GM12878 (cell line): ENCODE measurements around the gene MICA. TPM values are rescaled to one million over a fixed set of nuclear protein-coding genes. Genes with fewer than 3 reads are reported as not detected.
A peak's percentile ranks its signal among the peaks of the same experiment; 100 is the strongest.

Experiments
- BRCA1 ChIP-seq: IDR thresholded peaks from 2 replicates; pipeline ENCODE4 v1.6.1; 2011; ENCODE audit warnings: low read depth, low read length, improper control_type of control experiment
- EED ChIP-seq: sonication (generic); IDR thresholded peaks from 2 replicates; pipeline ENCODE4 v1.6.1; 2016; ENCODE audit warnings: antibody characterized with exemption, low read depth
- SMAD1 ChIP-seq: fragments of 450-650 bp; IDR thresholded peaks from 2 replicates; pipeline ENCODE4 v1.6.1; 2018; ENCODE audit warnings: mild to moderate bottlenecking, low read depth; ENCODE audit not compliant: partially characterized antibody
- SRF ChIP-seq, 2 experiments: IDR thresholded peaks; 2 replicates each; pipeline ENCODE4 v1.6.1; 2011; ENCODE audit warnings: low read depth in 2 of 2, low read length in 2 of 2, mild to moderate bottlenecking in 1 of 2, moderate library complexity in 1 of 2
- ZNF622 ChIP-seq: fragments of 450-650 bp; IDR thresholded peaks from 2 replicates; pipeline ENCODE4 v1.6.1; 2017; ENCODE audit warnings: mild to moderate bottlenecking, inconsistent platforms
- polyA plus RNA-seq, 11 experiments: library from polyadenylated mRNA; depleted of rRNA in 4 of 11; unstranded in 6 of 11; stranded (reverse) in 5 of 11; fragments of >200 nt; fragmentation: Nextera tagmentation in 4 of 11; fragmentation: Illumina TruSeq in 1 of 11; extraction: Ambion mirVana in 4 of 11; extraction: Trizol in 1 of 11; gene quantifications; 1 replicate in 1 of 11; 2 replicates in 10 of 11; pipeline versions ENCODE4 v1.2.1 to v1.2.3, GENCODE V29; 2011 to 2016; ENCODE audit warnings: inconsistent platforms in 2 of 11, missing spikeins in 2 of 11, low read depth in 1 of 11
- total RNA-seq, 4 experiments: library from RNA; depleted of rRNA in 3 of 4; stranded (reverse); fragments of >200 nt in 3 of 4; fragmentation: Illumina TruSeq in 1 of 4; extraction: Trizol in 1 of 4; gene quantifications; 2 replicates each; pipeline versions ENCODE4 v1.2.1 to v1.2.3, GENCODE V29; 2013 to 2021
- TF ChIP-seq, protein P1 (sequence below): fragments of 150-350 bp; IDR thresholded peaks from 2 replicates; pipeline ENCODE4 v1.6.1; 2016; ENCODE audit warnings: low read depth, low read length
- TF ChIP-seq, protein P2 (sequence below): fragments of 450-650 bp; IDR thresholded peaks from 2 replicates; pipeline ENCODE4 v1.6.1; 2017; ENCODE audit warnings: borderline replicate concordance
- TF ChIP-seq, protein P3 (sequence below): fragments of 450-650 bp; conservative IDR thresholded peaks from 2 replicates; pipeline ENCODE4 v1.6.1; 2017; ENCODE audit warnings: mild to moderate bottlenecking, moderate library complexity
- TF ChIP-seq, protein P4 (sequence below): fragments of 450-650 bp; IDR thresholded peaks from 2 replicates; pipeline ENCODE4 v1.6.1; 2018; ENCODE audit warnings: borderline replicate concordance, mild to moderate bottlenecking; ENCODE audit not compliant: partially characterized antibody
- TF ChIP-seq, protein P5 (sequence below): fragments of 450-650 bp; formaldehyde crosslinking; IDR thresholded peaks from 2 replicates; pipeline ENCODE4 v1.5.0; 2022; ENCODE audit warnings: mild to moderate bottlenecking, missing genetic modification characterization
- TF ChIP-seq, protein P6 (sequence below): fragments of 450-650 bp; formaldehyde crosslinking; IDR thresholded peaks from 2 replicates; pipeline ENCODE4 v1.4.0; 2022; ENCODE audit warnings: mild to moderate bottlenecking, moderate library complexity

Gene MICA
- total and polyA plus RNA-seq, 10 of the 15 experiments (the other 5 are each of a cell fraction or from before 2014, with no cell fraction given) = 3.6 to 10.5 (median 6.9) TPM

DNA sequence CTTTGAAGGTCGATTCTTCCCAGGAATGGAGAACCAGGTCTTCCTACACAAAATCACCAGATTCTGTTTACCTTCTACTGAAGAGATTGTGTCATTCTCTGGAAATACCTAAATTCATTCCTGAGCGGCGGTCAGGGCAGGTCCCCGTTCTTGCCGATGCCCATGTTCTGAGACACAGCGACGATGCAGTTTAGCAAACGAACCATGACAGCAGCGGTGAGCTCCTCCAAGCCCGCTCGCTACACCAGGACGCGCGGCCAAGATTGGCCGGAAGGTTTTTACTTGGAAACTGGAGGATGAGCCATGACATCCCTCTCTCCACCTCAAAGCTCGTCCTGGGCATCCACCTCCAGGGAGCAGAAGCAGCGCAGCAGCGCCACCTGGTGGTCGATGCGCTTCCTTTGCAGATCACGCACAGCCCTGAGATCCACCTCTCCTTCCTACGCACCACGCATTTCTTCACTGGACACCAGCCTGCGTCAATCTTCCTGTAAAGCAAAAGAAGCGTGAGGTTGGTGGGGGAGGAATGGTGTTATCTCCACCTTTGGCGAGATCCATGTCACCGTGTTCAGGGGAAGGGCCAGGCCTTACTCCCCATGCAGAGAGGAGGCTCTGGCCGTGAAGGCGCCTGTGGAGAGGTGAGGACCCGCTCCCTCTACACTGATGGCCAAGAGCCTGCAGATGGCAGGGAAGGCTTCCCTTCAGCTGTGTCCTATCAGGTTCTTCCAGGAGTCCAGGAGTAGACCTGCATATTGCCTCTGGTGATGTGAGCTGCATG lies 36.5 kb upstream of the MICA start (continued):
- TF ChIP-seq, protein P1, sequence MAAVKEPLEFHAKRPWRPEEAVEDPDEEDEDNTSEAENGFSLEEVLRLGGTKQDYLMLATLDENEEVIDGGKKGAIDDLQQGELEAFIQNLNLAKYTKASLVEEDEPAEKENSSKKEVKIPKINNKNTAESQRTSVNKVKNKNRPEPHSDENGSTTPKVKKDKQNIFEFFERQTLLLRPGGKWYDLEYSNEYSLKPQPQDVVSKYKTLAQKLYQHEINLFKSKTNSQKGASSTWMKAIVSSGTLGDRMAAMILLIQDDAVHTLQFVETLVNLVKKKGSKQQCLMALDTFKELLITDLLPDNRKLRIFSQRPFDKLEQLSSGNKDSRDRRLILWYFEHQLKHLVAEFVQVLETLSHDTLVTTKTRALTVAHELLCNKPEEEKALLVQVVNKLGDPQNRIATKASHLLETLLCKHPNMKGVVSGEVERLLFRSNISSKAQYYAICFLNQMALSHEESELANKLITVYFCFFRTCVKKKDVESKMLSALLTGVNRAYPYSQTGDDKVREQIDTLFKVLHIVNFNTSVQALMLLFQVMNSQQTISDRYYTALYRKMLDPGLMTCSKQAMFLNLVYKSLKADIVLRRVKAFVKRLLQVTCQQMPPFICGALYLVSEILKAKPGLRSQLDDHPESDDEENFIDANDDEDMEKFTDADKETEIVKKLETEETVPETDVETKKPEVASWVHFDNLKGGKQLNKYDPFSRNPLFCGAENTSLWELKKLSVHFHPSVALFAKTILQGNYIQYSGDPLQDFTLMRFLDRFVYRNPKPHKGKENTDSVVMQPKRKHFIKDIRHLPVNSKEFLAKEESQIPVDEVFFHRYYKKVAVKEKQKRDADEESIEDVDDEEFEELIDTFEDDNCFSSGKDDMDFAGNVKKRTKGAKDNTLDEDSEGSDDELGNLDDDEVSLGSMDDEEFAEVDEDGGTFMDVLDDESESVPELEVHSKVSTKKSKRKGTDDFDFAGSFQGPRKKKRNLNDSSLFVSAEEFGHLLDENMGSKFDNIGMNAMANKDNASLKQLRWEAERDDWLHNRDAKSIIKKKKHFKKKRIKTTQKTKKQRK = no peak
- TF ChIP-seq SMAD1 (no peak), EED (peak; percentile 78), ZNF622 (no peak), BRCA1 (no peak), SRF (IDR thresholded peaks at IDR 0.05; ENCODE audit: low read depth in 2 of 2, low read length in 2 of 2) (no peak)
- TF ChIP-seq, protein P2, sequence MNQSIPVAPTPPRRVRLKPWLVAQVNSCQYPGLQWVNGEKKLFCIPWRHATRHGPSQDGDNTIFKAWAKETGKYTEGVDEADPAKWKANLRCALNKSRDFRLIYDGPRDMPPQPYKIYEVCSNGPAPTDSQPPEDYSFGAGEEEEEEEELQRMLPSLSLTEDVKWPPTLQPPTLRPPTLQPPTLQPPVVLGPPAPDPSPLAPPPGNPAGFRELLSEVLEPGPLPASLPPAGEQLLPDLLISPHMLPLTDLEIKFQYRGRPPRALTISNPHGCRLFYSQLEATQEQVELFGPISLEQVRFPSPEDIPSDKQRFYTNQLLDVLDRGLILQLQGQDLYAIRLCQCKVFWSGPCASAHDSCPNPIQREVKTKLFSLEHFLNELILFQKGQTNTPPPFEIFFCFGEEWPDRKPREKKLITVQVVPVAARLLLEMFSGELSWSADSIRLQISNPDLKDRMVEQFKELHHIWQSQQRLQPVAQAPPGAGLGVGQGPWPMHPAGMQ = no peak
- TF ChIP-seq, protein P3, sequence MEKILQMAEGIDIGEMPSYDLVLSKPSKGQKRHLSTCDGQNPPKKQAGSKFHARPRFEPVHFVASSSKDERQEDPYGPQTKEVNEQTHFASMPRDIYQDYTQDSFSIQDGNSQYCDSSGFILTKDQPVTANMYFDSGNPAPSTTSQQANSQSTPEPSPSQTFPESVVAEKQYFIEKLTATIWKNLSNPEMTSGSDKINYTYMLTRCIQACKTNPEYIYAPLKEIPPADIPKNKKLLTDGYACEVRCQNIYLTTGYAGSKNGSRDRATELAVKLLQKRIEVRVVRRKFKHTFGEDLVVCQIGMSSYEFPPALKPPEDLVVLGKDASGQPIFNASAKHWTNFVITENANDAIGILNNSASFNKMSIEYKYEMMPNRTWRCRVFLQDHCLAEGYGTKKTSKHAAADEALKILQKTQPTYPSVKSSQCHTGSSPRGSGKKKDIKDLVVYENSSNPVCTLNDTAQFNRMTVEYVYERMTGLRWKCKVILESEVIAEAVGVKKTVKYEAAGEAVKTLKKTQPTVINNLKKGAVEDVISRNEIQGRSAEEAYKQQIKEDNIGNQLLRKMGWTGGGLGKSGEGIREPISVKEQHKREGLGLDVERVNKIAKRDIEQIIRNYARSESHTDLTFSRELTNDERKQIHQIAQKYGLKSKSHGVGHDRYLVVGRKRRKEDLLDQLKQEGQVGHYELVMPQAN = no peak
- TF ChIP-seq, protein P4, sequence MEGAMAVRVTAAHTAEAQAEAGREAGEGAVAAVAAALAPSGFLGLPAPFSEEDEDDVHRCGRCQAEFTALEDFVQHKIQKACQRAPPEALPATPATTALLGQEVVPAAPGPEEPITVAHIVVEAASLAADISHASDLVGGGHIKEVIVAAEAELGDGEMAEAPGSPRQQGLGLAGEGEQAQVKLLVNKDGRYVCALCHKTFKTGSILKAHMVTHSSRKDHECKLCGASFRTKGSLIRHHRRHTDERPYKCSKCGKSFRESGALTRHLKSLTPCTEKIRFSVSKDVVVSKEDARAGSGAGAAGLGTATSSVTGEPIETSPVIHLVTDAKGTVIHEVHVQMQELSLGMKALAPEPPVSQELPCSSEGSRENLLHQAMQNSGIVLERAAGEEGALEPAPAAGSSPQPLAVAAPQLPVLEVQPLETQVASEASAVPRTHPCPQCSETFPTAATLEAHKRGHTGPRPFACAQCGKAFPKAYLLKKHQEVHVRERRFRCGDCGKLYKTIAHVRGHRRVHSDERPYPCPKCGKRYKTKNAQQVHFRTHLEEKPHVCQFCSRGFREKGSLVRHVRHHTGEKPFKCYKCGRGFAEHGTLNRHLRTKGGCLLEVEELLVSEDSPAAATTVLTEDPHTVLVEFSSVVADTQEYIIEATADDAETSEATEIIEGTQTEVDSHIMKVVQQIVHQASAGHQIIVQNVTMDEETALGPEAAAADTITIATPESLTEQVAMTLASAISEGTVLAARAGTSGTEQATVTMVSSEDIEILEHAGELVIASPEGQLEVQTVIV = no peak
- TF ChIP-seq, protein P5, sequence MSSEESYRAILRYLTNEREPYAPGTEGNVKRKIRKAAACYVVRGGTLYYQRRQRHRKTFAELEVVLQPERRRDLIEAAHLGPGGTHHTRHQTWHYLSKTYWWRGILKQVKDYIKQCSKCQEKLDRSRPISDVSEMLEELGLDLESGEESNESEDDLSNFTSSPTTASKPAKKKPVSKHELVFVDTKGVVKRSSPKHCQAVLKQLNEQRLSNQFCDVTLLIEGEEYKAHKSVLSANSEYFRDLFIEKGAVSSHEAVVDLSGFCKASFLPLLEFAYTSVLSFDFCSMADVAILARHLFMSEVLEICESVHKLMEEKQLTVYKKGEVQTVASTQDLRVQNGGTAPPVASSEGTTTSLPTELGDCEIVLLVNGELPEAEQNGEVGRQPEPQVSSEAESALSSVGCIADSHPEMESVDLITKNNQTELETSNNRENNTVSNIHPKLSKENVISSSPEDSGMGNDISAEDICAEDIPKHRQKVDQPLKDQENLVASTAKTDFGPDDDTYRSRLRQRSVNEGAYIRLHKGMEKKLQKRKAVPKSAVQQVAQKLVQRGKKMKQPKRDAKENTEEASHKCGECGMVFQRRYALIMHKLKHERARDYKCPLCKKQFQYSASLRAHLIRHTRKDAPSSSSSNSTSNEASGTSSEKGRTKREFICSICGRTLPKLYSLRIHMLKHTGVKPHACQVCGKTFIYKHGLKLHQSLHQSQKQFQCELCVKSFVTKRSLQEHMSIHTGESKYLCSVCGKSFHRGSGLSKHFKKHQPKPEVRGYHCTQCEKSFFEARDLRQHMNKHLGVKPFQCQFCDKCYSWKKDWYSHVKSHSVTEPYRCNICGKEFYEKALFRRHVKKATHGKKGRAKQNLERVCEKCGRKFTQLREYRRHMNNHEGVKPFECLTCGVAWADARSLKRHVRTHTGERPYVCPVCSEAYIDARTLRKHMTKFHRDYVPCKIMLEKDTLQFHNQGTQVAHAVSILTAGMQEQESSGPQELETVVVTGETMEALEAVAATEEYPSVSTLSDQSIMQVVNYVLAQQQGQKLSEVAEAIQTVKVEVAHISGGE (CRISPR knock-in tag) = no peak
- TF ChIP-seq, protein P6, sequence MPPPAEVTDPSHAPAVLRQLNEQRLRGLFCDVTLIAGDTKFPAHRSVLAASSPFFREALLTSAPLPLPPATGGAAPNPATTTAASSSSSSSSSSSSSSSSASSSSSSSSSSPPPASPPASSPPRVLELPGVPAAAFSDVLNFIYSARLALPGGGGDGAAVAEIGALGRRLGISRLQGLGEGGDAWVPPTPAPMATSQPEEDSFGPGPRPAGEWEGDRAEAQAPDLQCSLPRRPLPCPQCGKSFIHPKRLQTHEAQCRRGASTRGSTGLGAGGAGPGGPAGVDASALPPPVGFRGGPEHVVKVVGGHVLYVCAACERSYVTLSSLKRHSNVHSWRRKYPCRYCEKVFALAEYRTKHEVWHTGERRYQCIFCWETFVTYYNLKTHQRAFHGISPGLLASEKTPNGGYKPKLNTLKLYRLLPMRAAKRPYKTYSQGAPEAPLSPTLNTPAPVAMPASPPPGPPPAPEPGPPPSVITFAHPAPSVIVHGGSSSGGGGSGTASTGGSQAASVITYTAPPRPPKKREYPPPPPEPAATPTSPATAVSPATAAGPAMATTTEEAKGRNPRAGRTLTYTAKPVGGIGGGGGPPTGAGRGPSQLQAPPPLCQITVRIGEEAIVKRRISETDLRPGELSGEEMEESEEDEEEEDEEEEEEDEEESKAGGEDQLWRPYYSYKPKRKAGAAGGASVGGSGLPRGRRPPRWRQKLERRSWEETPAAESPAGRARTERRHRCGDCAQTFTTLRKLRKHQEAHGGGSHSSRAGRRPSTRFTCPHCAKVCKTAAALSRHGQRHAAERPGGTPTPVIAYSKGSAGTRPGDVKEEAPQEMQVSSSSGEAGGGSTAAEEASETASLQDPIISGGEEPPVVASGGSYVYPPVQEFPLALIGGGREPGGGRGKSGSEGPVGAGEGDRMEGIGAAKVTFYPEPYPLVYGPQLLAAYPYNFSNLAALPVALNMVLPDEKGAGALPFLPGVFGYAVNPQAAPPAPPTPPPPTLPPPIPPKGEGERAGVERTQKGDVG (CRISPR knock-in tag) = no peak
